ENCODE measurements around the gene SAMM50. TPM values are rescaled to one million over a fixed set of nuclear protein-coding genes. Genes with fewer than 3 reads are reported as not detected.

Gene SAMM50
- total RNA-seq, 6 donors from 2014 or later = 17.8 to 34.7 (median 25.0) TPM

DNA sequence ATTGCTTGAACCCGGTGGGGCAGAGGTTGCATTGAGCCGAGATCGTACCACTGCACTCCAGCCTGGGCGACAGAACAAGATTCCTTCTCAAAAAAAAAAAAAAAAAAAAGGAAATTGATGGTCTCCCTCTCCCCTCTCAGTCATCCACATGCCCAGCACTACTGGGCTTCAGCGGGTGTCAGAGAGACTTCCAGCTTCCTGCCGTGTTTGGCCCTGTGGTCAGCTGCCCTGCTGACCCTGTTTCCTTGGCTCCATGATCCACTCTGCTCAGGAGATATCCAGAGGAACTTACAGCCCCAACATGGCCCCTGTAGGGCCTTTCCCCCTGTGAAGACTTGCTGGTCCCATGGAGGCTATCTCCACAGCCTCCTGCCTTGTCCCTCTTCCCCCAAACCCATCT lies 37.7 kb upstream of the SAMM50 start:
- TF ChIP-seq POLR2AphosphoS5 (IDR thresholded peaks at IDR 0.05) = no peak
- no peak for TF ChIP-seq POLR2A (IDR thresholded peaks at IDR 0.05)
- no peak for TF ChIP-seq EP300 (IDR thresholded peaks at IDR 0.05)
- TF ChIP-seq, protein P1, sequence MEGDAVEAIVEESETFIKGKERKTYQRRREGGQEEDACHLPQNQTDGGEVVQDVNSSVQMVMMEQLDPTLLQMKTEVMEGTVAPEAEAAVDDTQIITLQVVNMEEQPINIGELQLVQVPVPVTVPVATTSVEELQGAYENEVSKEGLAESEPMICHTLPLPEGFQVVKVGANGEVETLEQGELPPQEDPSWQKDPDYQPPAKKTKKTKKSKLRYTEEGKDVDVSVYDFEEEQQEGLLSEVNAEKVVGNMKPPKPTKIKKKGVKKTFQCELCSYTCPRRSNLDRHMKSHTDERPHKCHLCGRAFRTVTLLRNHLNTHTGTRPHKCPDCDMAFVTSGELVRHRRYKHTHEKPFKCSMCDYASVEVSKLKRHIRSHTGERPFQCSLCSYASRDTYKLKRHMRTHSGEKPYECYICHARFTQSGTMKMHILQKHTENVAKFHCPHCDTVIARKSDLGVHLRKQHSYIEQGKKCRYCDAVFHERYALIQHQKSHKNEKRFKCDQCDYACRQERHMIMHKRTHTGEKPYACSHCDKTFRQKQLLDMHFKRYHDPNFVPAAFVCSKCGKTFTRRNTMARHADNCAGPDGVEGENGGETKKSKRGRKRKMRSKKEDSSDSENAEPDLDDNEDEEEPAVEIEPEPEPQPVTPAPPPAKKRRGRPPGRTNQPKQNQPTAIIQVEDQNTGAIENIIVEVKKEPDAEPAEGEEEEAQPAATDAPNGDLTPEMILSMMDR (IDR thresholded peaks at IDR 0.05) = no peak
- no peak overlapping the region for H3K27ac ChIP-seq
- H3K36me3 ChIP-seq = no peaks in the 10 kb centered on the region
- H3K4me1 ChIP-seq = no peaks in the 10 kb centered on the region
- DNase-seq = peak in 1 of 2 donors; percentile 28
- WGBS, 2 donors = 61 to 84% methylated on average over 6 of the region's 6 CpGs
- no peak overlapping the region for H3K4me3 ChIP-seq
- H3K9me3 ChIP-seq = no peaks in the 10 kb centered on the region
- ATAC-seq (ENCODE audit: low FRiP score in 2 of 2) = no peak
- H3K27me3 ChIP-seq = no peaks in the 10 kb centered on the region

DNA sequence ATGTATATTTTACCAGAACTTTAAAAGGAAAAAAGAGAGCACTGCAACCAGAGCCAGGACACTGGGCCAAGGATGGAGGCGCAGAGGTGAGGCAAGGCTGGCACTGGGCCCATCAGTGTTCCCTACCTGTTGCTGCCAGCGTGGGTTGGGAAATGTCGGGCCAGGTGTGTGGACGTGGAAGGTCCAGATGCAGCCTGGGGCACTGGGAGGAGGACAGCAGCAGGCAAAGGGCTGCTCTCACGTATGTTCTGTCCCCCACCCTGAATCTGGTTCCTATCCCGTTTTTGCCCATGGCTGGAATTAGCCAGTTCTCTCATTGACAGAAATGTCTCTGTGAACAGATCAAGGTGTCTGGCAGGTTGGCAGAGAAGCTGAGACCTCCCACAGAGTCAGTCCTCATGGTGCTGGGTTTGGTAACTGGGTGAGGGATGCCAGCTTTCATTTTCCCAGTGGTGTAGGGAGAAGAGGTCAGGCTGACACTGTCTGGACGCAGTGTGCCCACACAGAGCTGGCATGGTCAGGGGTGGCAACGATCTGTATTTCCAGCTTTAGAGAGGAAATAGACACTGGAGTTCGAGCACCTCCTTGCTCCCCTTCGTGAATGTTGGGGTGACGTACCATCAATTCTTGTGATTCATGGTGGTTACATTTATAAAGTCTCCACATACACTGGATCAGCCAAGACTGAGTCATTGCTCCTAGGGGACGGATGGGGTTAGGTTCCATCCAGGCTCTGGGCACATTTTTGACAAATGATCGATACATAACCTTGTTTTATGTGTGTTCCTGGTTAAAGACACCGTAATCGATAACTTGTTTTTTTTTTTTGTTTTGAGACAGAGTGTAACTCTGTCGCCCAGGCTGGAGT lies 35.9 kb upstream of the SAMM50 start:
- TF ChIP-seq POLR2AphosphoS5 (IDR thresholded peaks at IDR 0.05) (no peak), EP300 (IDR thresholded peaks at IDR 0.05) (no peak), POLR2A (IDR thresholded peaks at IDR 0.05) (no peak)
- TF ChIP-seq, protein P1 (IDR thresholded peaks at IDR 0.05) = no peak
- Histone ChIP-seq H3K36me3 (no peaks in the 10 kb centered on the region), H3K27me3 (peaks cover 0 to 8% (median 5%) of the 10 kb centered on the region in 4 donors), H3K4me3 (no peak overlapping the region), H3K4me1 (peaks cover 8 to 16% (median 12%) of the 10 kb centered on the region in 4 donors), H3K27ac (no peak overlapping the region), H3K9me3 (no peaks in the 10 kb centered on the region)
- DNase-seq = no peak
- ATAC-seq (ENCODE audit: low FRiP score in 2 of 2) = no peak
- WGBS, 2 donors = 80 to 82% methylated on average over 14 to 16 of the region's 16 CpGs

DNA sequence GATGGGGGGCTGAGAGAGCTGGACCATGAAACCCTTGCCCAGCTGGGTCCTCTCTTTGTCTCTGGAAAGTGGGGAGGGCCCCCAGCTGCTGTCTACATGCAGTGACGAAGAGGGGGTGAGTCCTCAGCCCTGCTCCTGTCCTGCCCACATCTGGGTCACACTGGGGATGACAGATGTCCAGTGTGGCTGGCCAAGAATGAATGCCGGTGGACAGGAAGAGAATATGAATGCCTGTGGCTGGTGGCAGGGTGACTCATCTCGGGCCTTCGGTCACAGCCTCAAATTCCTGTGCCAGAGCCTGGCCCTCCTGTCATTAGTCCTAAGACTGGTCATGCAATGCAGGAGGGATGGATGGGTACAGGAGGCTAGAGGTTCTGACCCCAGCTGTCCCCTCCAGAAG lies 33.9 kb upstream of the SAMM50 start:
- TF ChIP-seq POLR2A (IDR thresholded peaks at IDR 0.05) (no peak), POLR2AphosphoS5 (IDR thresholded peaks at IDR 0.05) (no peak), EP300 (IDR thresholded peaks at IDR 0.05) (no peak)
- TF ChIP-seq, protein P1 (IDR thresholded peaks at IDR 0.05) = no peak
- Histone ChIP-seq H3K4me1 (peaks cover 9 to 17% (median 13%) of the 10 kb centered on the region in 4 donors), H3K9me3 (no peaks in the 10 kb centered on the region), H3K36me3 (no peaks in the 10 kb centered on the region), H3K27ac (no peak overlapping the region), H3K27me3 (peaks cover 0 to 14% (median 6%) of the 10 kb centered on the region in 4 donors), H3K4me3 (no peak overlapping the region)
- whole genome bisulfite sequencing, 2 donors = 40 to 55% methylated on average over 1 to 4 of the region's 4 CpGs
- DNase-seq = no peak
- ATAC-seq (ENCODE audit: low FRiP score in 2 of 2) = no peak

DNA sequence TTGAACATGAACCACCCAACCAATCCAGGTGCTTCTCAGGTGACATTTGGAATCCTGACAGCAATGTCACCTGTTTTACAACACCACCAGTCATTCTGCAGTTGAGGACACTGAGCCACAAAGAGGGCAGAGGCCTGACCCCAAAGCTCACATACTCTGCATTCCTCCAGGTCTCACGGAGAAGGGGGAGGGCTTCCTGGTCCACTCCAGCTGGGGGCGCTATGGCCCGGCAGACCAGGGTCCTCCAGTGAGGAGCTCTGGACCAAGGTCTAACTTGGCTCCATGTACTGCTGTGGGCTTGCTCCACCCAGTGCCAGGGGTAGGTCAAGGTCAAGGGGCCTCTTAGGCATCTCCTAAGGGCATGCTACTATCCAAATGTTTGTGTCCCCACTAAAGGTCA lies 33.1 kb upstream of the SAMM50 start:
- no peaks in the 10 kb centered on the region for H3K36me3 ChIP-seq
- DNase-seq (no peak), ATAC-seq (ENCODE audit: low FRiP score in 2 of 2) (no peak)
- no peak overlapping the region for H3K4me3 ChIP-seq
- H3K9me3 ChIP-seq = no peaks in the 10 kb centered on the region
- H3K27ac ChIP-seq = no peak overlapping the region
- H3K27me3 ChIP-seq = peaks cover 0 to 14% (median 6%) of the 10 kb centered on the region in 4 donors
- no peak for TF ChIP-seq POLR2AphosphoS5 (IDR thresholded peaks at IDR 0.05)
- TF ChIP-seq EP300 (IDR thresholded peaks at IDR 0.05) = no peak
- no peak for TF ChIP-seq POLR2A (IDR thresholded peaks at IDR 0.05)
- TF ChIP-seq, protein P1 (IDR thresholded peaks at IDR 0.05) = no peak
- WGBS, 2 donors = 68 to 86% methylated on average over 1 to 3 of the region's 3 CpGs
- peaks cover 9 to 17% (median 13%) of the 10 kb centered on the region in 4 donors for H3K4me1 ChIP-seq
